PFSK-1 (cell line): ENCODE results near the gene CBL.

ENCODE experiments used
- FOXP2 ChIP-seq: optimal IDR thresholded peaks from 2 replicates; pipeline ENCODE3; 2011; ENCODE audit warnings: borderline replicate concordance, control low read depth, inconsistent platforms; ENCODE audit not compliant: insufficient read depth; ENCODE audit errors: extremely low read length, extremely low read depth
- POLR2AphosphoS5 ChIP-seq: IDR thresholded peaks from 2 replicates; pipeline ENCODE4 v1.6.1; 2012; ENCODE audit warnings: low read depth, mild to moderate bottlenecking, control low read depth, low read length, moderate library complexity
- REST ChIP-seq, 2 experiments: IDR thresholded peaks; 2 replicates each; pipeline versions ENCODE4 v1.6.1 to v1.8.0; 2011 to 2012; ENCODE audit warnings: low read depth in 2 of 2, low read length in 2 of 2, control low read depth in 1 of 2, inconsistent platforms in 1 of 2, mild to moderate bottlenecking in 1 of 2, moderate library complexity in 1 of 2; ENCODE audit not compliant: insufficient read depth in 1 of 2
- SIN3A ChIP-seq: IDR thresholded peaks from 2 replicates; pipeline ENCODE4 v1.6.1; 2012; ENCODE audit warnings: mild to moderate bottlenecking, low read length, moderate library complexity, borderline replicate concordance; ENCODE audit not compliant: insufficient read depth
- TAF1 ChIP-seq: IDR thresholded peaks from 2 replicates; pipeline ENCODE4 v1.6.1; 2012; ENCODE audit warnings: low read length, control low read depth, borderline replicate concordance; ENCODE audit not compliant: insufficient read depth

Gene CBL

GRCh38 chr11:119210050-119210449 is 3.9 kb downstream of the CBL start:
- no peak for TF ChIP-seq FOXP2
- no peak for TF ChIP-seq REST (IDR thresholded peaks at IDR 0.05; ENCODE audit: insufficient read depth in 1 of 2, low read depth in 2 of 2, low read length in 2 of 2)
- TF ChIP-seq POLR2AphosphoS5: no peak
- TF ChIP-seq SIN3A: no peak
- TF ChIP-seq TAF1: no peak

DNA sequence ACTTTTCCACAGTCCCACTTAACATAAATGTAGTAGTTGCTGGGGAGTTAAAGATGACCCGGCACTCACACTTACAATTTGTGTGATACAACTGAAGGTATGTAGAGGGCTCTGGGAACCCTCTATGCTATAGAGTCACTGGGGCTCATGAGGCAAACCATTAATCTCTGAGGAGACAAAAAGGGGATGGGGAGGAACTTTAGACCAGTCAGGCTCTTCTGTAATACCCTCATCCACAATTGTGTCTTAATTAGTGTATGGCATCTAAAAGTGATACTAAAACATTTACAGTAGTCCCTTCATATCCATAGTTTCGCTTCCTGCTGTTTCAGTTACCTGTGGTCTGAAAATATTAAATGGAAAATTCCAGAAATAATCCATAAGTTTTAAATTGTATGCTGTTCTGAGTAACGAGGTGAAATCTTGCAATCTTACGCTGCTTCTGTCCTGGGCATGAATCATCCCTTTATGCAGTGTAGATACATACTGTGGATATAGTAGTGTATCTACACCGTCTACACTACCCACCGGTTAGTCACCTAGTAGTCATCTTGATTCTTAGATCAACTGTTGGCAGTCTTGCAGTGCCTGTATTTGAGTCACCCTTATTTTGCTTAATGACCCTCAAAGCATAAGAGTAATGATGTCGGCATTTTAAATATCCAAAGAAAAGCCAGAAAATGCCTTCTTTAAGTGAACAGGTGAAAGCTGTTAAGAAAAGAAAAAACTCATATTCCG is 12.2 kb downstream of the CBL start:
- no peak for TF ChIP-seq REST (IDR thresholded peaks at IDR 0.05; ENCODE audit: insufficient read depth in 1 of 2, low read depth in 2 of 2, low read length in 2 of 2)
- TF ChIP-seq FOXP2: no peak
- TF ChIP-seq POLR2AphosphoS5: no peak
- TF ChIP-seq TAF1: no peak
- no peak for TF ChIP-seq SIN3A

GRCh38 chr11:119222308-119222707 is 16.2 kb downstream of the CBL start:
- TF ChIP-seq TAF1: no peak
- TF ChIP-seq FOXP2: no peak
- no peak for TF ChIP-seq POLR2AphosphoS5
- no peak for TF ChIP-seq REST (IDR thresholded peaks at IDR 0.05; ENCODE audit: insufficient read depth in 1 of 2, low read depth in 2 of 2, low read length in 2 of 2)
- no peak for TF ChIP-seq SIN3A

GRCh38 chr11:119222891-119223290 is 16.8 kb downstream of the CBL start:
- TF ChIP-seq POLR2AphosphoS5 (no peak), SIN3A (no peak), TAF1 (no peak), FOXP2 (no peak), REST (IDR thresholded peaks at IDR 0.05; ENCODE audit: insufficient read depth in 1 of 2, low read depth in 2 of 2, low read length in 2 of 2) (no peak)

GRCh38 chr11:119223856-119224255 is 17.7 kb downstream of the CBL start:
- TF ChIP-seq TAF1: no peak
- TF ChIP-seq REST (IDR thresholded peaks at IDR 0.05; ENCODE audit: insufficient read depth in 1 of 2, low read depth in 2 of 2, low read length in 2 of 2): no peak
- TF ChIP-seq SIN3A: no peak
- no peak for TF ChIP-seq FOXP2
- no peak for TF ChIP-seq POLR2AphosphoS5
